GM19455 (cell line): ENCODE measurements around the gene PPP1R9B.

Source experiments
- ATAC-seq: cut with Tn5 transposase; IDR thresholded peaks from one replicate; pipeline ENCODE4 v1.9.1; 2021; ENCODE audit not compliant: unreplicated experiment

Gene PPP1R9B, protein sequence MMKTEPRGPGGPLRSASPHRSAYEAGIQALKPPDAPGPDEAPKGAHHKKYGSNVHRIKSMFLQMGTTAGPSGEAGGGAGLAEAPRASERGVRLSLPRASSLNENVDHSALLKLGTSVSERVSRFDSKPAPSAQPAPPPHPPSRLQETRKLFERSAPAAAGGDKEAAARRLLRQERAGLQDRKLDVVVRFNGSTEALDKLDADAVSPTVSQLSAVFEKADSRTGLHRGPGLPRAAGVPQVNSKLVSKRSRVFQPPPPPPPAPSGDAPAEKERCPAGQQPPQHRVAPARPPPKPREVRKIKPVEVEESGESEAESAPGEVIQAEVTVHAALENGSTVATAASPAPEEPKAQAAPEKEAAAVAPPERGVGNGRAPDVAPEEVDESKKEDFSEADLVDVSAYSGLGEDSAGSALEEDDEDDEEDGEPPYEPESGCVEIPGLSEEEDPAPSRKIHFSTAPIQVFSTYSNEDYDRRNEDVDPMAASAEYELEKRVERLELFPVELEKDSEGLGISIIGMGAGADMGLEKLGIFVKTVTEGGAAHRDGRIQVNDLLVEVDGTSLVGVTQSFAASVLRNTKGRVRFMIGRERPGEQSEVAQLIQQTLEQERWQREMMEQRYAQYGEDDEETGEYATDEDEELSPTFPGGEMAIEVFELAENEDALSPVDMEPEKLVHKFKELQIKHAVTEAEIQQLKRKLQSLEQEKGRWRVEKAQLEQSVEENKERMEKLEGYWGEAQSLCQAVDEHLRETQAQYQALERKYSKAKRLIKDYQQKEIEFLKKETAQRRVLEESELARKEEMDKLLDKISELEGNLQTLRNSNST

GRCh38 chr17:50150354-50151040 lies at the start of gene PPP1R9B:
TSS of gene PPP1R9B (minus strand) at chr17:50150677. CDS start at chr17:50150513, 164 bp downstream.
- ATAC-seq: no peak

DNA sequence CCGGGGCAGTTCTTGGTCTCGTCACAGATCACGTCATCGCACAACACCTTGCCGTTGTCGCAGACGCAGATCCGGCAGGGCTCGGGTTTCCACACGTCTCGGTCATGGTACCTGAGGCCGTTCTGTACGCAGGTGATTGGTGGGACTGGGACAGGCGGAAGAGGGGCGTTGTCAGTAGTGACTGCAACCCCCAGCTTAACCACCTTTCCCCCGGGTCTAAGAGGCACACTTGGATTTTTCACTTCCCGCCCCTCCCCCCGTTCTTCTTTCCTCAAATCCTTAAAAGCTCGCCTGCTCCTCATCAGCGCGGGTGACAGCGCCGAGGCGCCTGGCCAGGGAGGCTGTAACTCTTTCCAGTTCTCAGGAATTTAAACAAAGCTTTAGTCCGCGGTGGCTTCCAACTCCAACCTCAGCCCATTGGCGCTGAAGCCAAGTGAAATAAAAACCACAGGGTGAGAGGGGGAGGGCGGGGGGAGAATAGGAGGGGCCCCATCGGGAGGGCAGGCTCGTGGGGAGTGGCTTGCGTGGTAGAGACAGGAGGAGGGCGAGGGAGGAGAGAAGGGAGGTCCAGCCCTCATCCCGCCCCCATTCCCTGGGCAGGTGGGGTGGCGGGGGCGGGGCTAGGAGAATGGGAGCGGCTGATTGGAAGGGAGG lies 49.5 kb upstream of the PPP1R9B start:
- peak; percentile 26 for ATAC-seq

- ATAC-seq: no peak
These were observed 48.8 kb upstream of the PPP1R9B start for GRCh38 chr17:50199211-50199802.

DNA sequence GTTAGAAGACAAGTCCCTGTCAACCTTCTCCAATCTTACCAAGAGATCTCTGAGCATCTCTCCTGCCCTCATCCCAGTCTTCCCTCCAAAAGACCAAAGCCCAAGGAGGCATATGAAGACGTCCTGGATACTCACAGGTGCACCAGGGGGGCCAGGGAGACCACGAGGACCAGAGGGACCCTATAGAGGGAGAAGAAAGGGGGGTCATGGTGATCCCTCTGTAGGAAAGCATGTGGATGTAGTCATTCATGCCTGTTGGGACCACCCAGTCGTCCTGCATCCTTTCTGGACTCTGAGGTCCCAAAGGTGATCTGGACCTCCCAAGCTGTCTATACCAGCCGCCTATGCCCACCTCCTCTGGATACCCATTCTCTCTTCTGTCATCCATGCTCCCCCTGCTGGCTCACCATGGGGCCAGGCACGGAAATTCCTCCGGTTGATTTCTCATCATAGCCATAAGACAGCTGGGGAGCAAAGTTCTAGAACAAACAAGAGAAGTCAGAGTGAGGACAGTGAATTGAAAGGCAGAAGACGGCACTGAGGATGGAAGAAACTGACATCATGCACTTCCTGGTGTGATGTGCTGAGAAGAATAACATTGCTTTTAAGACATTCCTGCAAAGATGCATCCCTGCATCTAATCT lies 47.7 kb upstream of the PPP1R9B start:
- no peak for ATAC-seq

GRCh38 chr17:50196826-50197225 lies 46.3 kb upstream of the PPP1R9B start:
- ATAC-seq: no peak

DNA sequence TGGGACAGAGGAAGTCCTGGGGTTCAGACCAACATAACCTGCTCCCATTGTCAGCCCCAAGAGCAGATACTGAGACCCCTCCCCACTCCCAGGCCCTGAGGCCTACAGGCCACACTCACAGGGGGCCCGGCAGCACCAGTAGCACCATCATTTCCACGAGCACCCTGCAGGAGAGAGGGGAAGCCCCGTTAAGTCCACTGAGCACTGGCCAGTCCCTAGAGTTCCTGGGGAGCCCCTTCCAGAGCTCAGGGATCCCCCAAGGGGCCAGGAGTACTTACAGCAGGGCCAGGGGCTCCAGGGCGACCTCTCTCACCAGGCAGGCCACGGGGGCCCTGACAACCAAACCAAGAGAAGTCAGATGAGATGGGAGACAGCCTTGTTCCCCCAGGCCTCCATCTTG lies 45.6 kb upstream of the PPP1R9B start:
- ATAC-seq: no peak

GRCh38 chr17:50194934-50195865 lies 44.7 kb upstream of the PPP1R9B start:
- ATAC-seq: no peak

- ATAC-seq: no peak
These were observed 43.9 kb upstream of the PPP1R9B start for GRCh38 chr17:50194140-50194933.

DNA sequence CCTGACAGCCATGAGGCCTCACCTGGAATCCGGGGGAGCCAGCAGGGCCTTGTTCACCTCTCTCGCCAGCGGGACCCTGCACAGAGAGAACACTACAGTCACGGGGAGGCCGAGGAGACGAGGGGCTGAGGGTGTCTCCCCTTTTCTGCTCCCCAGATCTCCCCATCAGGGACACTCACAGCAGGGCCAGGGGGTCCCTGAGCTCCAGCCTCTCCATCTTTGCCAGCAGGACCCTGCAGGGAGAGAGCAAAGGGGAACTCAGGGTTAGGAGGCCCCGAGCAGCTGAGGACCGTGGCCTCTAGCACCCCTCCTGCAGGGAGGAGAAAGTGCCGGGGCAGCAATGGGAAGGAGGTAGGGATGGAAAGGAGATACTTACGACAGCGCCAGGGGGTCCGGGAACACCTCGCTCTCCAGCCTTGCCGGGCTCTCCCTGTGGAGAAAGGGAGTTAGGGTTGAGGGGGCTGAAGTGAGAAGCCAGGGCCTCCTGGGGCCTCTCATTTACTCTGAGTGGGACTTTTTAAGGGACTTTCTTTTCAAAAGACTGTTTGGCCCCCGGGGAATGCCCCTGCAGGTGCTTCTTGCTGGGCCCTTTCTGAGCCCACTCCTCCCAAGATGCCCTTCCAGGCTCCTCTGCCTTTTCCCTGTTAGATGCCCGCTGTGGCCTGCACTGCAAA lies 42.3 kb upstream of the PPP1R9B start:
- no peak for ATAC-seq

GRCh38 chr17:50192144-50192617 lies 41.7 kb upstream of the PPP1R9B start:
- no peak for ATAC-seq

DNA sequence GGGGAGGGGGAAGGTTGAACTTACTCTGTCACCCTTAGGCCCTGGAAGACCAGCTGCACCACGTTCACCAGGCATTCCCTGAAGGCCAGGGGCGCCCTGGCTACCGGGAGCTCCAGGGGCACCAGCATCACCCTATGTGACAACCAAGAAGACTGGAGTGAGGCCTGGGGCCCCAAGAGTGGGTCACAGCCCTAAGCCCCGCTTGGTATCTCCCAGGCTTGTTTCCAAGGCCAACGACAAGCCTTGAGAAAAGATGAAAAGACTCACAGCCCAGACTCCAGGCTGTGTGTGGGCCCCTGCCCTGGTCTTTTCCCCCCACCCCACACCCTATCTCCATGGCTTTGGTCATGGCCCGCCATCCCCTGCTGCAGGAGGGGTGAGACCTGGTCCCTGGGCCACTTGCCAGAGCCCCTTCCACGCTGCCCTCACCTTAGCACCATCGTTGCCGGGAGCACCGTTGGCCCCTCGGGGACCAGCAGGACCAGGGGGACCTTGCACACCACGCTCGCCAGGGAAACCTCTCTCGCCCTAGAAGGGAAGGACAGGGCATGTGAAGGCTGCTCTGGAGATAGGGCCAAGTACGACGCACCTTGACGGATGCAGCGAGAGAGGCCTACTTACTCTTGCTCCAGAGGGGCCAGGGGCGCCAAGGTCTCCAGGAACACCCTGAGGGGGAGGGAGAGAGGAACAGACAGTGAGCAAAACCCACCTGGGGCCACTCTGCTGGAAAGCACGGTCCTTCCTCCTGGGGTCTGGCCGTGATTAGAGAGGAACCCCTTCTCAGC lies 41.1 kb upstream of the PPP1R9B start:
- no peak for ATAC-seq

GRCh38 chr17:50190603-50191358 lies 40.3 kb upstream of the PPP1R9B start:
- ATAC-seq: no peak

- no peak for ATAC-seq
These were observed 39.8 kb upstream of the PPP1R9B start for GRCh38 chr17:50190293-50190602.

GRCh38 chr17:50189550-50190292 lies 39.2 kb upstream of the PPP1R9B start:
- no peak for ATAC-seq

GRCh38 chr17:50188921-50189549 lies 38.6 kb upstream of the PPP1R9B start:
- ATAC-seq: no peak
